K562 (cell line): ENCODE measurements around the gene CHSY1. TPM values are rescaled to one million over a fixed set of nuclear protein-coding genes. Genes with fewer than 3 reads are reported as not detected.

Source experiments
- CREB1 ChIP-seq, 2 experiments: sonication (generic) in 1 of 2; formaldehyde crosslinking in 1 of 2; IDR thresholded peaks; 2 replicates each; pipeline versions ENCODE4 v1.6.1 to v1.8.0; 2012 to 2022; ENCODE audit warnings: inconsistent platforms in 1 of 2, mild to moderate bottlenecking in 1 of 2, missing genetic modification reagents in 1 of 2, moderate library complexity in 1 of 2
- DNMT1 ChIP-seq: fragments of 450-650 bp; IDR thresholded peaks from 2 replicates; pipeline ENCODE4 v1.6.1; 2016; ENCODE audit warnings: antibody characterized with exemption, mild to moderate bottlenecking
- FOXA1 ChIP-seq: fragments of 450-650 bp; IDR thresholded peaks from 2 replicates; pipeline ENCODE4 v1.6.1; 2016; ENCODE audit warnings: mild to moderate bottlenecking, borderline replicate concordance
- GABPB1 ChIP-seq: sonication (generic); formaldehyde crosslinking; IDR thresholded peaks from 2 replicates; pipeline ENCODE4 v1.8.0; 2022; ENCODE audit warnings: mild to moderate bottlenecking, missing genetic modification reagents
- MYBL2 ChIP-seq, 2 experiments: fragments of 450-650 bp in 1 of 2; sonication (generic) in 1 of 2; formaldehyde crosslinking in 1 of 2; IDR thresholded peaks; 2 replicates each; pipeline versions ENCODE4 v1.6.1 to v1.8.1; 2017 to 2022; ENCODE audit warnings: borderline replicate concordance in 1 of 2, inconsistent platforms in 1 of 2, low read depth in 1 of 2, mild to moderate bottlenecking in 1 of 2, missing genetic modification reagents in 1 of 2, moderate library complexity in 1 of 2
- NCOA6 ChIP-seq: fragments of 450-650 bp; IDR thresholded peaks from 2 replicates; pipeline ENCODE4 v1.6.1; 2017; ENCODE audit warnings: mild to moderate bottlenecking
- TAF9B ChIP-seq: fragments of 450-650 bp; IDR thresholded peaks from 2 replicates; pipeline ENCODE4 v1.6.1; 2018; ENCODE audit warnings: mild to moderate bottlenecking; ENCODE audit not compliant: partially characterized antibody
- ZNF175 ChIP-seq: fragments of 200-800 bp; sonication (Bioruptor generic); IDR thresholded peaks from 2 replicates; pipeline ENCODE4 v1.6.1; 2016; ENCODE audit warnings: low read depth, mild to moderate bottlenecking, missing genetic modification characterization, missing compliant biosample characterization
- ZNF551 ChIP-seq: fragments of 250-450 bp; sonication (Bioruptor Pico); IDR thresholded peaks from 2 replicates; pipeline ENCODE4 v1.5.0; 2021; ENCODE audit warnings: mild to moderate bottlenecking, moderate library complexity
- polyA plus RNA-seq, 8 experiments: library from polyadenylated mRNA; depleted of rRNA in 4 of 8; stranded (reverse) in 5 of 8; unstranded in 3 of 8; fragments of >200 nt; fragmentation: Nextera tagmentation in 2 of 8; fragmentation: Illumina TruSeq in 1 of 8; extraction: Ambion mirVana in 2 of 8; extraction: Trizol in 1 of 8; gene quantifications; 2 replicates each; pipeline versions ENCODE4 v1.2.1 to v1.2.3, GENCODE V29; 2011 to 2014; ENCODE audit warnings: inconsistent platforms in 1 of 8, missing spikeins in 1 of 8
- total RNA-seq, 7 experiments: library from RNA; depleted of rRNA in 6 of 7; stranded (reverse); fragments of >200 nt in 6 of 7; fragmentation: Illumina TruSeq in 2 of 7; extraction: Trizol in 2 of 7; gene quantifications; 2 replicates each; pipeline versions ENCODE4 v1.2.1 to v1.2.3, GENCODE V29; 2011 to 2021; ENCODE audit warnings: low replicate concordance in 1 of 7
- TF ChIP-seq, protein P1 (sequence below): fragments of 450-650 bp; IDR thresholded peaks from 2 replicates; pipeline ENCODE4 v1.6.1; 2018; ENCODE audit not compliant: partially characterized antibody
- TF ChIP-seq, protein P2 (sequence below): fragments of 450-650 bp; IDR thresholded peaks from one replicate; pipeline ENCODE4 v1.6.1; 2018; ENCODE audit warnings: mild to moderate bottlenecking, moderate library complexity; ENCODE audit not compliant: partially characterized antibody
- TF ChIP-seq, protein P3 (sequence below), 2 experiments: fragments of 450-650 bp in 1 of 2; sonication (generic) in 1 of 2; formaldehyde crosslinking; conservative IDR thresholded peaks; 2 replicates each; pipeline versions ENCODE4 v1.4.0 to v1.8.1; 2020 to 2022; ENCODE audit warnings: mild to moderate bottlenecking in 1 of 2, missing genetic modification reagents in 1 of 2
- TF ChIP-seq, protein P4 (sequence below): fragments of 250-450 bp; sonication (Bioruptor Pico); IDR thresholded peaks from 2 replicates; pipeline ENCODE4 v1.8.0; 2021; ENCODE audit warnings: mild to moderate bottlenecking, moderate library complexity
- TF ChIP-seq, protein P5 (sequence below): sonication (generic); formaldehyde crosslinking; IDR thresholded peaks from 2 replicates; pipeline ENCODE4 v1.8.0; 2023; ENCODE audit warnings: mild to moderate bottlenecking, missing genetic modification reagents

CHSY1 gene
- total and polyA plus RNA-seq, 9 of the 15 experiments (the other 6 are each of a cell fraction or from before 2014, with no cell fraction given), result 7.0 to 16.4 (median 13.4) TPM

DNA sequence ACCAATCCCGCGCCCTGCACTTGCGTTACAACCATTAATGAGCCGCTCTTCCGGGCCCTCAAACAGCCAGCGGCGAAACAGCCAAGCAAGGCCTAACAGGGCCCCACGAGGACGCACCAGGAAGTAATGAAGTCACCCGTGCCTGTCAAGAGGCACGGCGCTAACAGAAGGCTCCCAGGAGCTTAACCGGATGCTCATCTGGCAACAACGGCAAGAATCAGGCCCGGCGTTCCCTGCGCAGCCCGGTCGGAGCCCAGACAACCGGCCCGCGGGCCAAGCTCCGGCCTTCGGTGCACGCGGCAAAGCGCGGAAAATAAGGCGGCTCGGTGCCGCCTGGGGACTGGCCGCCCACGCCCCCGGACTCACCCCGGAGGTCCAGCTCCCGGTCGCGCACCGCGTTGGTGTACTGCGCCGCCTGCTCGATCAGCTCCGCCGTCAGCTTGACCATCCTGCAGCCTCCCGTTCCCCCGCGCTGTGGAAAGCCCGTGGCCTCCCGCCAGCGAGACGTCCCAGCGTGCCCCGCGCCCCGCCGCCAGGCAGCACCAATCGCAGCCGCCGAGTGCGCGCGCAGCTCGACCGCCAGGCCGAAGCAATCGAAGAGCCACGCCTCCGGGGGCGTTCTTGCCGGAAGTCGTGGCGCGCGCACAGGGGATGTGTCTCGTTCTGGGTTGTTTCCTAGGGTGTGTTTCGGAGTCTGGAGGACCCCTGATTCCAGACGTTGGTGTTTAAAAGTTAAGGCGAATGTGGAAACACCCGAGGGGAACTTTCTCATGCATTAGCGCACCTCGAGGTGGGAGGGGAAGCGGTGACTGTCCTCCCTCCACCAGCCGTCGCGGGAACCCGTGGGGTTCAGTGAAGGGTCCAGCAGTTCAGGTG lies 43.1 kb upstream of the CHSY1 start, which contains the start of gene SNRPA1 (continued):
- TF ChIP-seq, protein P1, sequence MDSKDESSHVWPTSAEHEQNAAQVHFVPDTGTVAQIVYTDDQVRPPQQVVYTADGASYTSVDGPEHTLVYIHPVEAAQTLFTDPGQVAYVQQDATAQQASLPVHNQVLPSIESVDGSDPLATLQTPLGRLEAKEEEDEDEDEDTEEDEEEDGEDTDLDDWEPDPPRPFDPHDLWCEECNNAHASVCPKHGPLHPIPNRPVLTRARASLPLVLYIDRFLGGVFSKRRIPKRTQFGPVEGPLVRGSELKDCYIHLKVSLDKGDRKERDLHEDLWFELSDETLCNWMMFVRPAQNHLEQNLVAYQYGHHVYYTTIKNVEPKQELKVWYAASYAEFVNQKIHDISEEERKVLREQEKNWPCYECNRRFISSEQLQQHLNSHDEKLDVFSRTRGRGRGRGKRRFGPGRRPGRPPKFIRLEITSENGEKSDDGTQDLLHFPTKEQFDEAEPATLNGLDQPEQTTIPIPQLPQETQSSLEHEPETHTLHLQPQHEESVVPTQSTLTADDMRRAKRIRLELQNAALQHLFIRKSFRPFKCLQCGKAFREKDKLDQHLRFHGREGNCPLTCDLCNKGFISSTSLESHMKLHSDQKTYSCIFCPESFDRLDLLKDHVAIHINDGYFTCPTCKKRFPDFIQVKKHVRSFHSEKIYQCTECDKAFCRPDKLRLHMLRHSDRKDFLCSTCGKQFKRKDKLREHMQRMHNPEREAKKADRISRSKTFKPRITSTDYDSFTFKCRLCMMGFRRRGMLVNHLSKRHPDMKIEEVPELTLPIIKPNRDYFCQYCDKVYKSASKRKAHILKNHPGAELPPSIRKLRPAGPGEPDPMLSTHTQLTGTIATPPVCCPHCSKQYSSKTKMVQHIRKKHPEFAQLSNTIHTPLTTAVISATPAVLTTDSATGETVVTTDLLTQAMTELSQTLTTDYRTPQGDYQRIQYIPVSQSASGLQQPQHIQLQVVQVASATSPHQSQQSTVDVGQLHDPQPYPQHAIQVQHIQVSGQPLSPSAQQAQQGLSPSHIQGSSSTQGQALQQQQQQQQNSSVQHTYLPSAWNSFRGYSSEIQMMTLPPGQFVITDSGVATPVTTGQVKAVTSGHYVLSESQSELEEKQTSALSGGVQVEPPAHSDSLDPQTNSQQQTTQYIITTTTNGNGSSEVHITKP, result peak; percentile 23
- TF ChIP-seq ZNF551 (CRISPR knock-in tag) (no peak), ZNF175 (CRISPR knock-in tag) (0 out of 2 replicates have a peak, but pooled peaks have one; percentile 27), DNMT1 (no peak), NCOA6 (peak; percentile 65; the same call in 1 of the 2 replicates), FOXA1 (no peak), MYBL2 (IDR thresholded peaks at IDR 0.05; ENCODE audit: low read depth) (no peak), MYBL2 (CRISPR knock-in tag; IDR thresholded peaks at IDR 0.05; ENCODE audit: borderline replicate concordance) (no peak), TAF9B (peak; percentile 81), CREB1 (IDR thresholded peaks at IDR 0.05) (peak; percentile 72), CREB1 (CRISPR knock-in tag; IDR thresholded peaks at IDR 0.05) (peak; percentile 71), GABPB1 (CRISPR knock-in tag) (peak; percentile 97)
- TF ChIP-seq, protein P2, sequence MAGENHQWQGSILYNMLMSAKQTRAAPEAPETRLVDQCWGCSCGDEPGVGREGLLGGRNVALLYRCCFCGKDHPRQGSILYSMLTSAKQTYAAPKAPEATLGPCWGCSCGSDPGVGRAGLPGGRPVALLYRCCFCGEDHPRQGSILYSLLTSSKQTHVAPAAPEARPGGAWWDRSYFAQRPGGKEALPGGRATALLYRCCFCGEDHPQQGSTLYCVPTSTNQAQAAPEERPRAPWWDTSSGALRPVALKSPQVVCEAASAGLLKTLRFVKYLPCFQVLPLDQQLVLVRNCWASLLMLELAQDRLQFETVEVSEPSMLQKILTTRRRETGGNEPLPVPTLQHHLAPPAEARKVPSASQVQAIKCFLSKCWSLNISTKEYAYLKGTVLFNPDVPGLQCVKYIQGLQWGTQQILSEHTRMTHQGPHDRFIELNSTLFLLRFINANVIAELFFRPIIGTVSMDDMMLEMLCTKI, result no peak
- TF ChIP-seq, protein P3, sequence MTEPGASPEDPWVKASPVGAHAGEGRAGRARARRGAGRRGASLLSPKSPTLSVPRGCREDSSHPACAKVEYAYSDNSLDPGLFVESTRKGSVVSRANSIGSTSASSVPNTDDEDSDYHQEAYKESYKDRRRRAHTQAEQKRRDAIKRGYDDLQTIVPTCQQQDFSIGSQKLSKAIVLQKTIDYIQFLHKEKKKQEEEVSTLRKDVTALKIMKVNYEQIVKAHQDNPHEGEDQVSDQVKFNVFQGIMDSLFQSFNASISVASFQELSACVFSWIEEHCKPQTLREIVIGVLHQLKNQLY (CRISPR knock-in tag; conservative IDR thresholded peaks at IDR 0.05), result no peak
- TF ChIP-seq, protein P4, sequence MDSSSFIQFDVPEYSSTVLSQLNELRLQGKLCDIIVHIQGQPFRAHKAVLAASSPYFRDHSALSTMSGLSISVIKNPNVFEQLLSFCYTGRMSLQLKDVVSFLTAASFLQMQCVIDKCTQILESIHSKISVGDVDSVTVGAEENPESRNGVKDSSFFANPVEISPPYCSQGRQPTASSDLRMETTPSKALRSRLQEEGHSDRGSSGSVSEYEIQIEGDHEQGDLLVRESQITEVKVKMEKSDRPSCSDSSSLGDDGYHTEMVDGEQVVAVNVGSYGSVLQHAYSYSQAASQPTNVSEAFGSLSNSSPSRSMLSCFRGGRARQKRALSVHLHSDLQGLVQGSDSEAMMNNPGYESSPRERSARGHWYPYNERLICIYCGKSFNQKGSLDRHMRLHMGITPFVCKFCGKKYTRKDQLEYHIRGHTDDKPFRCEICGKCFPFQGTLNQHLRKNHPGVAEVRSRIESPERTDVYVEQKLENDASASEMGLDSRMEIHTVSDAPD, result no peak
- TF ChIP-seq, protein P5, sequence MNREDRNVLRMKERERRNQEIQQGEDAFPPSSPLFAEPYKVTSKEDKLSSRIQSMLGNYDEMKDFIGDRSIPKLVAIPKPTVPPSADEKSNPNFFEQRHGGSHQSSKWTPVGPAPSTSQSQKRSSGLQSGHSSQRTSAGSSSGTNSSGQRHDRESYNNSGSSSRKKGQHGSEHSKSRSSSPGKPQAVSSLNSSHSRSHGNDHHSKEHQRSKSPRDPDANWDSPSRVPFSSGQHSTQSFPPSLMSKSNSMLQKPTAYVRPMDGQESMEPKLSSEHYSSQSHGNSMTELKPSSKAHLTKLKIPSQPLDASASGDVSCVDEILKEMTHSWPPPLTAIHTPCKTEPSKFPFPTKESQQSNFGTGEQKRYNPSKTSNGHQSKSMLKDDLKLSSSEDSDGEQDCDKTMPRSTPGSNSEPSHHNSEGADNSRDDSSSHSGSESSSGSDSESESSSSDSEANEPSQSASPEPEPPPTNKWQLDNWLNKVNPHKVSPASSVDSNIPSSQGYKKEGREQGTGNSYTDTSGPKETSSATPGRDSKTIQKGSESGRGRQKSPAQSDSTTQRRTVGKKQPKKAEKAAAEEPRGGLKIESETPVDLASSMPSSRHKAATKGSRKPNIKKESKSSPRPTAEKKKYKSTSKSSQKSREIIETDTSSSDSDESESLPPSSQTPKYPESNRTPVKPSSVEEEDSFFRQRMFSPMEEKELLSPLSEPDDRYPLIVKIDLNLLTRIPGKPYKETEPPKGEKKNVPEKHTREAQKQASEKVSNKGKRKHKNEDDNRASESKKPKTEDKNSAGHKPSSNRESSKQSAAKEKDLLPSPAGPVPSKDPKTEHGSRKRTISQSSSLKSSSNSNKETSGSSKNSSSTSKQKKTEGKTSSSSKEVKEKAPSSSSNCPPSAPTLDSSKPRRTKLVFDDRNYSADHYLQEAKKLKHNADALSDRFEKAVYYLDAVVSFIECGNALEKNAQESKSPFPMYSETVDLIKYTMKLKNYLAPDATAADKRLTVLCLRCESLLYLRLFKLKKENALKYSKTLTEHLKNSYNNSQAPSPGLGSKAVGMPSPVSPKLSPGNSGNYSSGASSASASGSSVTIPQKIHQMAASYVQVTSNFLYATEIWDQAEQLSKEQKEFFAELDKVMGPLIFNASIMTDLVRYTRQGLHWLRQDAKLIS (CRISPR knock-in tag), result peak; percentile 89
